Lower leg skin (tissue), 3 donors: ENCODE data around the gene NUAK2.

Experiments
- CTCF ChIP-seq, 3 donors: fragments of 450-650 bp; IDR thresholded peaks; one replicate each; pipeline ENCODE4 v1.5.1; 2016; ENCODE audit warnings: antibody characterized with exemption in 3 of 3, mild to moderate bottlenecking in 3 of 3, moderate library complexity in 2 of 3
- POLR2A ChIP-seq, 2 donors: fragments of 450-650 bp; IDR thresholded peaks; one replicate each; pipeline ENCODE4 v1.6.1; 2016 to 2017; ENCODE audit warnings: antibody characterized with exemption in 2 of 2, mild to moderate bottlenecking in 1 of 2, moderate library complexity in 1 of 2

- TF ChIP-seq CTCF (IDR thresholded peaks at IDR 0.05), result no peak
- TF ChIP-seq POLR2A (IDR thresholded peaks at IDR 0.05), result no peak
Measured at GRCh38 chr1:205270271-205270670, 51.3 kb downstream of the NUAK2 start.
